Pancreas (tissue), 10 donors: Measurements from ENCODE around the gene PARK7. TPM values are rescaled to one million over a fixed set of nuclear protein-coding genes. Genes with fewer than 3 reads are reported as not detected.

Experiments
- ATAC-seq, 4 donors: fragments of 200-7000 bp; cut with Tn5 transposase; one replicate each; pipeline versions ENCODE4 v1.8.0 to v1.9.1; 2020; ENCODE audit warnings: mild to moderate bottlenecking in 4 of 4, moderate library complexity in 4 of 4
- DNase-seq, 6 donors: peaks; one replicate each; pipeline ENCODE4 v3.0.0-alpha.2; 2020
- FAIRE-seq: peaks from 2 replicates; lab custom pipeline; 2012; peaks lifted over from hg19 to GRCh38; lab: Jason Lieb, UNC
- H3K27ac ChIP-seq, 4 donors: fragments of 200-600 bp; sonication (generic); 1 replicate in 3 of 4; 2 replicates in 1 of 4; pipeline versions ENCODE4 v1.5.0 to v1.8.0; 2020
- H3K27me3 ChIP-seq, 4 donors: fragments of 200-600 bp; one replicate each; pipeline ENCODE4 v1.8.0; 2021
- H3K36me3 ChIP-seq, 3 donors: fragments of 200-600 bp; sonication (generic) in 1 of 3; one replicate each; pipeline versions ENCODE4 v1.5.0 to v1.8.0; 2020 to 2021
- H3K4me1 ChIP-seq, 3 donors: fragments of 200-600 bp; one replicate each; pipeline ENCODE4 v1.8.0; 2021
- H3K4me3 ChIP-seq, 4 donors: fragments of 200-600 bp; sonication (generic) in 2 of 4; one replicate each; pipeline versions ENCODE4 v1.5.0 to v1.8.0; 2020 to 2021
- H3K9me3 ChIP-seq, 4 donors: fragments of 200-600 bp; one replicate each; pipeline ENCODE4 v1.8.0; 2021
- WGBS, 2 donors: extraction: QIAGEN DNeasy Blood & Tissue Kit; methylation state at CpG; one replicate each; pipeline ENCODE4 v1.1.7; 2013; 5-methylcytosine and 5-hydroxymethylcytosine counted together
- intact Hi-C, 3 donors: fragments of 100-400 bp; cut with DNase I; formaldehyde crosslinking; loops; one replicate each; pipeline versions ENCODE4 v1.11.1 to v1.14.2; 2022
- polyA plus RNA-seq, 2 donors: library from polyadenylated mRNA; stranded (reverse); fragments of 200-250 nt; gene quantifications; one replicate each; pipeline ENCODE4 v1.2.3, GENCODE V29; 2013
- total RNA-seq, 6 donors: library from RNA; stranded (reverse); fragmentation: NEBNext Ultra II Directional in 4 of 6; extraction: Animal tissue kit (Norgen Biotek cat#: 25700) in 4 of 6; gene quantifications; one replicate each; pipeline versions ENCODE4 v1.2.1 to v1.2.4, GENCODE V29; 2021 to 2023
- TF ChIP-seq, protein P1 (sequence below), 4 donors: fragments of 200-600 bp; sonication (generic) in 3 of 4; IDR thresholded peaks; one replicate each; pipeline versions ENCODE4 v1.5.0 to v1.8.0; 2021; ENCODE audit warnings: antibody characterized with exemption in 4 of 4
- donor health status: healthy with polysubstance abuse.
- donor health status: DM: no; HTN: no; CAD: no; lungs with moderate emphysema.
- donor health status: DM: no; HTN: no; CAD: no.
- donor health status: control.
- donor health status: control.
- donor health status: Bipolar disorder and iron deficiency.
- donor health status: DM: yes; HTN: yes; CAD: no.
- donor health status: DM: no; HTN: no; CAD: no.
- donor health status: DM: no; HTN: no; CAD: no.
- donor health status: DM: yes; HTN: yes; CAD: no.

The PARK7 gene
- total and polyA plus RNA-seq, 8 donors, result 99.8 to 176 (median 137) TPM

DNA sequence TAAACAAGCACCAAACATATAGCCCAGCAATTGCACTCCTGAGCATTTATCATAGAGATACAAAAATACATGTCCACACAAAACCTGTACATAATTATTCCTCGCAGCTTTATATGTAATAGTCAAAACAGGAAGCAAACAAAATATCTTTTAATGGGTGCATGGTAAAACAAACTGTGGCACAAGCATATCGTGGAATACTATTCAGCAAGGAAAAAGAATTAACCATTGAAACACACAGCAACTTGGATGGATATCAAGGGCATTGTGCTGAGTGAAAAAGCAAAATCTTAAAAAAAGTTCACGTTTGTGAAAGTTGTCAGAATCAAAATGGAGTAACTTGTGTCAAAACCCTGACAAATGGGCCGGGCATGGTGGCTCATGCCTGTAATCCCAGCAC is 33.3 kb upstream of the PARK7 start:
- FAIRE-seq, result no peak
- Histone ChIP-seq H3K4me1 (no peaks in the 10 kb centered on the region), H3K4me3 (no peak overlapping the region), H3K36me3 (no peaks in the 10 kb centered on the region), H3K27me3 (peaks cover 0 to 9% (median 2%) of the 10 kb centered on the region in 4 donors), H3K9me3 (no peaks in the 10 kb centered on the region), H3K27ac (no peak overlapping the region)
- no peak for DNase-seq
- intact Hi-C loops, result no loop called here
- WGBS, 2 donors, result 69 to 76% methylated on average over 4 of the region's 4 CpGs
- TF ChIP-seq, protein P1, sequence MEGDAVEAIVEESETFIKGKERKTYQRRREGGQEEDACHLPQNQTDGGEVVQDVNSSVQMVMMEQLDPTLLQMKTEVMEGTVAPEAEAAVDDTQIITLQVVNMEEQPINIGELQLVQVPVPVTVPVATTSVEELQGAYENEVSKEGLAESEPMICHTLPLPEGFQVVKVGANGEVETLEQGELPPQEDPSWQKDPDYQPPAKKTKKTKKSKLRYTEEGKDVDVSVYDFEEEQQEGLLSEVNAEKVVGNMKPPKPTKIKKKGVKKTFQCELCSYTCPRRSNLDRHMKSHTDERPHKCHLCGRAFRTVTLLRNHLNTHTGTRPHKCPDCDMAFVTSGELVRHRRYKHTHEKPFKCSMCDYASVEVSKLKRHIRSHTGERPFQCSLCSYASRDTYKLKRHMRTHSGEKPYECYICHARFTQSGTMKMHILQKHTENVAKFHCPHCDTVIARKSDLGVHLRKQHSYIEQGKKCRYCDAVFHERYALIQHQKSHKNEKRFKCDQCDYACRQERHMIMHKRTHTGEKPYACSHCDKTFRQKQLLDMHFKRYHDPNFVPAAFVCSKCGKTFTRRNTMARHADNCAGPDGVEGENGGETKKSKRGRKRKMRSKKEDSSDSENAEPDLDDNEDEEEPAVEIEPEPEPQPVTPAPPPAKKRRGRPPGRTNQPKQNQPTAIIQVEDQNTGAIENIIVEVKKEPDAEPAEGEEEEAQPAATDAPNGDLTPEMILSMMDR (IDR thresholded peaks at IDR 0.05), result no peak
- no peak for ATAC-seq

DNA sequence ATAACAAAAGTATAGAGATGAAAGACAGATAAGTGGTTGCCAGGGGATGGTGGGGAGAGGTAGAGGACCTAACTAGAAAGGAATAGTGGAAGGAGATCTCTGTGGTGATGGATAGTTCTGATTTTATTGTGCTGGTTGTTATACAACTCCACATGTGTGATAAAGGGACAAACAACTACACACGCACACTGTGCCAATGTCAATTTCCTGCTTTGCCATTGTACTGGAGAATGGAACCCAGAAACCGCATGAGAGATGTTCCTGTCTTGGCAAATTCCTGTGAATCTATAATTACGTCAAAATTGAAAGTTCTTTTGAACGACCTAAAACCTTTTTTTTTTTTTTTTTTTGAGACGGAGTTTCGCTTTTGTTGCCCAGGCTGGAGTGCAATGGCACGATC is 31.9 kb upstream of the PARK7 start:
- no peak for FAIRE-seq
- intact Hi-C loops, result no loop called here
- no peaks in the 10 kb centered on the region for H3K36me3 ChIP-seq
- TF ChIP-seq, protein P1 (IDR thresholded peaks at IDR 0.05), result no peak
- H3K27ac ChIP-seq, result no peak overlapping the region
- H3K4me3 ChIP-seq, result no peak overlapping the region
- ATAC-seq, result no peak
- H3K4me1 ChIP-seq, result no peaks in the 10 kb centered on the region
- no peak for DNase-seq
- 58 to 73% methylated on average over 7 of the region's 7 CpGs for WGBS, 2 donors
- H3K27me3 ChIP-seq, result peaks cover 0 to 9% (median 2%) of the 10 kb centered on the region in 4 donors
- H3K9me3 ChIP-seq, result no peaks in the 10 kb centered on the region

DNA sequence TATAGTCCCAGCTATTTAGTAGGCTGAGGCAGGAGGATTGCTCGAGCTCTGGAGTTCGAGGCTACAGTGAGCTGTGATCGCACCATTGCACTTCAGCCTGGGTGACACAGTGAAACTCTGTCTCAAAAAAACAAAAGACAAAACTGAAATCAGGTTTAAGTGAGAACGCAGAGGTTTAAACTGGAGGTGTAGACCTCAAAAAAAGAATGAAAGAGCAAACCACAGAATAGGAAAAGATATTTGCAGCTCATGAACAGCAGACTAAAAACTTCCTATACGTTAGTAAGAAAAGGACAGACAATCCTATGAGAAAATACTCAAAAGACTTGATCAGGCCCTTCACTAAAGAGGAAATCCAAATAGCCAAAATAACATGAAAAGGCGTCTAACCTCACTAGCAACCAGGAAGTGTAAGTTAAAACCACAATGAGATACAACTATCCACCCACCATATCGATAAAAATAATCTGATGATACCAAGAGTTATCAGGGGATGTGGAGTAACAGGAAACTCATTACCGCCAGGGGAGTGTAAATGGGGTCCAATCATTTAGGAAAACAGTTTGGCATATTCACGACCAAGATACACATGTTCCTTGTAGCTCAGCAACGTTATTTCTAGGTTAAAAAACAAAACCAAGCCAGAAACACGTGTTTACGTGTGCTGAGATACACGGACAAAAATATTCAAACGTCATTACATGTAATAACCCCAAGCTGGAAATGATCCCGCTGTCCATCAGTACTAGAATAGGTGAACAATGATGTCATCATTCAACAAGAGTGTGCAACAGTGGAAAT is 30.7 kb upstream of the PARK7 start:
- ATAC-seq, result no peak
- intact Hi-C loops, result no loop called here

DNA sequence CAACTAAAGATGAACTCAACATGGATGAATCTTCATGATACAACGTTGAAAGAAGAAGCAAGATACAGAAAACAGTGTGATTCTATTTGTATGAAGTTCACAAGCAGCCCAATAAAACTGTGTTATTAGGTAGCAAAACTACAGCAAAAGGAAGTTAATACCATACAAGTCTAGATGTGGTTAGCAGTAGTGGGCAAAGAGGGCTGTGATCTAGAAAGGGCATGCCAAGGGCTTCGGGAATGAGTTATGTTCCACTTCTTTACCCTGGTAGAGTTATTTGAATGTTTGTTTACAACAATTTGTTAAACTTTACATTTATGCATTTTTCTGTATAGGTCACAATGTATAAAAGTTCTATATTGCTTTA is 30.1 kb upstream of the PARK7 start:
- ATAC-seq (no peak), FAIRE-seq (no peak), DNase-seq (no peak)
- H3K27ac ChIP-seq, result no peak overlapping the region
- WGBS, 2 donors, result 55 to 73% methylated on average over 2 of the region's 2 CpGs
- H3K4me1 ChIP-seq, result no peaks in the 10 kb centered on the region
- intact Hi-C loops, result no loop called here
- TF ChIP-seq, protein P1 (IDR thresholded peaks at IDR 0.05), result no peak
- H3K27me3 ChIP-seq, result peaks cover 0 to 9% (median 2%) of the 10 kb centered on the region in 4 donors
- no peaks in the 10 kb centered on the region for H3K36me3 ChIP-seq
- no peak overlapping the region for H3K4me3 ChIP-seq
- no peaks in the 10 kb centered on the region for H3K9me3 ChIP-seq

More for the DNA sequence above, 30.7 kb upstream of the PARK7 start:
- no peak for DNase-seq
- H3K27ac ChIP-seq, result no peak overlapping the region
- TF ChIP-seq, protein P1 (IDR thresholded peaks at IDR 0.05), result no peak
- FAIRE-seq, result no peak
- no peak overlapping the region for H3K4me3 ChIP-seq
- H3K36me3 ChIP-seq, result no peaks in the 10 kb centered on the region
- WGBS, 2 donors, result 61 to 69% methylated on average over 15 of the region's 15 CpGs
- H3K9me3 ChIP-seq, result no peaks in the 10 kb centered on the region
- no peaks in the 10 kb centered on the region for H3K4me1 ChIP-seq
- H3K27me3 ChIP-seq, result peaks cover 0 to 9% (median 2%) of the 10 kb centered on the region in 4 donors

DNA sequence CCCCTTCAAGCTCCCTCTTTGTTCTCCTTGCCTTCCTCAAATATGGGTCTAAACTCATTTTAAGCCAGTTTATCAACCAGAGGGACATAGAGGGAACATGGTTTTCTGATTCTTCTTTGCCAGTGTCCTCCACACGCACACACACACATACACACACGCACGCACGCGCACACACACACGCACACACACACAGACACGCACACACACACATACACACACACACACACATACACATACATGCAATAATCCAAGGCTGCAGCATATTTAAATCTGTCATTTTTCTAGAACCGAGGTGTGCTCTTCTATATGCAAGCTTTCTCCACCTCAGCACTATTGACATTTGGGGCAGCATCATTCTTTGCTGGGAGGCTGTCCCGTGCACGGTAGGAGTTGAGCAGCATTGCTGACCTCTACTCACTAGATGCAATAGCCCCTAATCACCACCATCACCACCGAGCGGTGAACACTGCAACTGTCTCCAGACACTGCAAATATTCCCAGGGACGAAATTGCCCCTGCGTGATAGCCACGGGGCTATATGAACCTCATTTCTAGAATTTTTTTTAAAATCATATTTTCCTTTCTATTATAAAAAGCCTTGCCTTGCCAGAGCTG is 28.9 kb upstream of the PARK7 start:
- no peaks in the 10 kb centered on the region for H3K9me3 ChIP-seq
- intact Hi-C loops, result no loop called here
- FAIRE-seq (no peak), ATAC-seq (no peak), DNase-seq (no peak)
- no peaks in the 10 kb centered on the region for H3K36me3 ChIP-seq
- H3K27ac ChIP-seq, result no peak overlapping the region
- peaks cover 0 to 7% (median 2%) of the 10 kb centered on the region in 4 donors for H3K27me3 ChIP-seq
- H3K4me3 ChIP-seq, result no peak overlapping the region
- 59 to 60% methylated on average over 15 of the region's 15 CpGs for WGBS, 2 donors
- H3K4me1 ChIP-seq, result no peaks in the 10 kb centered on the region
- TF ChIP-seq, protein P1 (IDR thresholded peaks at IDR 0.05), result no peak
